GM12872 (cell line): ENCODE results near the gene ITPR2.

Experiments
- TF ChIP-seq, protein P1 (sequence below): IDR thresholded peaks from 3 replicates; pipeline ENCODE4 v1.5.1; 2011; ENCODE audit warnings: low read depth, mild to moderate bottlenecking, low read length, moderate library complexity; ENCODE audit not compliant: insufficient read depth

ITPR2 gene

DNA sequence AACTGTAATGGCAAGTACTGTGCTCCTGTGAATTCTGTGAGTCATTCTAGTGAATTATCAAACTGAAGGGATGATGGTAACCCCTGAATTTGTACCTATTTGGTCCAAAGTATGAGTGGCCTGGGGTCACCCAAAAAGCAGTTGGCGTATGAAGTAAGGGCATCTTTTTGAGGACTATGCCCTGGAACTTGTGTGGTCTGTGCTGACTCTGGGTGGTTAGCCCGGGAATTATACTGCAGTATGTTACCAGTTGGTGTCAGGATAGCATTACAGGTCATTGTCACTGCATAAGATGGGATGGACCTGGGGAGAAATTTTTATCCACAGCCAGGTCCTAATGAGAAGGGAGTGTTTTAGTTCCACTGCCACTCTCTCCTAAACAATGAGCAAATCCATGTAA, 462.9 kb downstream of the ITPR2 start:
- TF ChIP-seq, protein P1, sequence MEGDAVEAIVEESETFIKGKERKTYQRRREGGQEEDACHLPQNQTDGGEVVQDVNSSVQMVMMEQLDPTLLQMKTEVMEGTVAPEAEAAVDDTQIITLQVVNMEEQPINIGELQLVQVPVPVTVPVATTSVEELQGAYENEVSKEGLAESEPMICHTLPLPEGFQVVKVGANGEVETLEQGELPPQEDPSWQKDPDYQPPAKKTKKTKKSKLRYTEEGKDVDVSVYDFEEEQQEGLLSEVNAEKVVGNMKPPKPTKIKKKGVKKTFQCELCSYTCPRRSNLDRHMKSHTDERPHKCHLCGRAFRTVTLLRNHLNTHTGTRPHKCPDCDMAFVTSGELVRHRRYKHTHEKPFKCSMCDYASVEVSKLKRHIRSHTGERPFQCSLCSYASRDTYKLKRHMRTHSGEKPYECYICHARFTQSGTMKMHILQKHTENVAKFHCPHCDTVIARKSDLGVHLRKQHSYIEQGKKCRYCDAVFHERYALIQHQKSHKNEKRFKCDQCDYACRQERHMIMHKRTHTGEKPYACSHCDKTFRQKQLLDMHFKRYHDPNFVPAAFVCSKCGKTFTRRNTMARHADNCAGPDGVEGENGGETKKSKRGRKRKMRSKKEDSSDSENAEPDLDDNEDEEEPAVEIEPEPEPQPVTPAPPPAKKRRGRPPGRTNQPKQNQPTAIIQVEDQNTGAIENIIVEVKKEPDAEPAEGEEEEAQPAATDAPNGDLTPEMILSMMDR: no peak

DNA sequence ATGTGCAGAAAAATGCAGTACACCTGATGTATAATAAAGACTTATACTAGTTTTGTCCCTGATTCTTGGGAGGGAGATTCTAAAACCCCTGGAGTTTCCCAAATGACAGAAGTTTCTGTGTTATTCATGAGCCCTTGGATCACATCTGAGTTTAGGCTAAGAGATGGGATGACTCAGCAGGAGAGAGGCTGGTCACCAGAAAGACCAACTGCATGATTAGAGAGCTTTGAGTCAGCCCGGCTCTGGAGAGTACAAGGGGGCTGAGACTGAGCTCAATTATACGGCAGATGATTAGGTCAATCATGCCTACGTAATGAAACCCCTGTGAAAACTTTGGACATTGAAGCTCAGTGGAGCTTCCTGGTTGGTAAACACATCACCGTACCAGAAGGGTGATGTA, 463.4 kb downstream of the ITPR2 start:
- TF ChIP-seq, protein P1: no peak

DNA sequence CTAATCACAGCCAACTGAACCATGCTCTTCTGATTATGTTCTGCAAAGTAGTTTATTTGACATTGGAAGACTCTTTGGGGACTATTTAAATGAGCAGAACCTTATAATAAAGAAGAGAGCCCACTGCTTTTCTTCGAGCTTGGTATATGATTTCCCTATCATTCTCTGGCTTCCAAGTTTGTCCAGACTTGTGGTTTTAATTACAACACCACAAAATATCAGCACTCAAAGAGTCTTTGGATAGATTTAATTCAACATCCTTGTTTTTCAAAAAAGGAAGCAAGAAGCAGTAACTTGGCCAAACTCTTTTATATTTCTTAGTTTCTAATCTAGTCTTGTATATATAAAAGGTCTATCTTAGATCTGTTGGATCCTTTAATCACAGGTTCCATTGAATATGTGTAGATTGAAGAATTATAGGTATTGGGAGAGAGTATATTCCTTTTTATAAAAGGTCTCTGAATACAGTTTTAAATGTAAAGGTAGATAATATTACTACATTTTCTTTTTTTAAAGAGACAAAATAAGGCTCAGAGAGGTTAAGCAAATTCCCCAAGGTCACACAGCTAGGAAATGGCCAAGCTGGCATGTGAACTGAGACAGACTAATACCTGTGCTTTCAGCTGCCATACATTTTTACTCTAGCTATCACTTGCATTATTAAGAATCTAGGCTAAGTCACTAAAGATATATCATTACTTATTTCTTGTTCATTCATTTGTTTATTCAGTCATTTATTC, 464.8 kb downstream of the ITPR2 start:
- TF ChIP-seq, protein P1: no peak

DNA sequence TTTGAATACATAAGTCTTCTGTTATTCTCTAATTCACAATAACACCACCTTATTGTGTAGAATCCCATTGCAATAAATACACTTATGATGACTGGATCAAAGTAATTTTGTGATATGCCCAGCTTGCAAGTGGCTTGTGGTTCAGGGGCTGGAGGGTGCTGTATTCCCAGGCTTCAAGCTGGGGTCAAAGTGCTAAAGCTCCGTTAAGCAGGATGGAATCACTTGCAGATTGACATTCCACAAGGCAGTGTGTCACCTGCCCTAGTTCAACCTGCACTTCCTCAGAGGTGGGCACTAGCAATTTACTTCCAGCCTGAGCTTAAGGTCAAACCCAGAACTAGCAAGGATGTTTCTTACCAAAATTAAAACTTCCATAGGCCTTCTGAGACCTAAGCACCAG, 471.0 kb downstream of the ITPR2 start:
- TF ChIP-seq, protein P1: no peak

DNA sequence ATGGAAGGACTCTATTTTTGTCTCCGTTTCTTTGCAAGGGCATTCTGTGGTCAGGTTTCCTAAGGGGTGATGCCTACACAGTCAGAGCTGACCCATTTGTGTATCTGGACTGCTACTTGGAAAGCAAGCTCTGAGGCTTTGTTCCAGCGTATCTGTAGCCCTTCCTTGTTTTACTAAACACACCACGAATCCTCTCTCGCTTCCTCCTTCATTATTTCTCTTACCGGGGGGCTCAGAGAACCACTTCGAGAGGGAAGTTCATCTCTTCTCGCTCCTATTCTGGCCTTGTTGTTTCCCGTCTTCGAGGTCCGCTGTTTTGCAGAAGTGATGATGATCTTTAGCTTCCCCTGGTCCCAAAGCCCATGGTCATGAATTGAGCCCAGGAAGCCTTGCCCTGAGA, 472.9 kb downstream of the ITPR2 start:
- TF ChIP-seq, protein P1: no peak

DNA sequence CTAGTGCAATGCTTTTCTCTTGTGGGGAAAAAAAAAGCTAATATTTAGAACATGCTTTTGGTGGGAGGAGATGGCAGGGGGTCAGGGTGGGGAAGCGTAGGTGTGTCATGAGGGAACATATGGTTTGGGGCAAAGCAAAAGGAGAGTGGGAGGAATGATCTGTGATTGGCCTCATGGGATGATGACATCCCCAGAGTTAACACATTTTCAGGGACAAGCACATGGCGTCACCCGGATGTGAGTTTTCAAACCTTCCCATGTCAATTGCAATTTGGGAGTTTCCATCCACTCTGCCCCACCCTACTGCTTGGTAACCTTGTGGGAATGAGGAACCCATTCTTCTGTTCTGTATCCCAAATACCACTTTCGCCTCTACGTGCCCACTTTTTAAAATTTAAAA, 473.4 kb downstream of the ITPR2 start:
- TF ChIP-seq, protein P1: no peak

DNA sequence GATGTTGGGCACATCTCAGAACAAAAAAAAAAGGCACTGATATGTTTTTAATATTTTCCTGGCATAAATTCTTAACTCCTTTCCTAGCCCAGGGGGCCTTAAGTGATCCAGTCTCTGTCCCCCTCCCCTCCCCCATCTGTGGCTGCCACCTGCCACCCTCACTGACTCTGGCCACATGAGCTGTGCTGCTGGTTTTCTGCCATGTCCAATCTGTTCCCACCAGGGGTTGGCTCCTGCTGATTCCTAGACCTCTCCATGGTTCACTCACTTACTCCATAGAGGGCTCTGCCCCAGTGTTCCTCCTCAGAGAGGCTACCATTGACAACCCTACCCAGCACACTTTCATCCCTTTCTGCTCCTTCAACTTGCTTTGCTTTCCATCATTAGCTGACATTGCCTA, 474.3 kb downstream of the ITPR2 start:
- TF ChIP-seq, protein P1: no peak
